HUDEP-2 (cell line): ENCODE results near the gene LSR.

Experiments used
- DNase-seq, 76 experiments: peaks; one replicate each; lab custom pipeline; 2025; ENCODE audit not compliant: unreplicated experiment in 76 of 76; lab: John Stamatoyannopoulos, UW

Gene LSR, protein sequence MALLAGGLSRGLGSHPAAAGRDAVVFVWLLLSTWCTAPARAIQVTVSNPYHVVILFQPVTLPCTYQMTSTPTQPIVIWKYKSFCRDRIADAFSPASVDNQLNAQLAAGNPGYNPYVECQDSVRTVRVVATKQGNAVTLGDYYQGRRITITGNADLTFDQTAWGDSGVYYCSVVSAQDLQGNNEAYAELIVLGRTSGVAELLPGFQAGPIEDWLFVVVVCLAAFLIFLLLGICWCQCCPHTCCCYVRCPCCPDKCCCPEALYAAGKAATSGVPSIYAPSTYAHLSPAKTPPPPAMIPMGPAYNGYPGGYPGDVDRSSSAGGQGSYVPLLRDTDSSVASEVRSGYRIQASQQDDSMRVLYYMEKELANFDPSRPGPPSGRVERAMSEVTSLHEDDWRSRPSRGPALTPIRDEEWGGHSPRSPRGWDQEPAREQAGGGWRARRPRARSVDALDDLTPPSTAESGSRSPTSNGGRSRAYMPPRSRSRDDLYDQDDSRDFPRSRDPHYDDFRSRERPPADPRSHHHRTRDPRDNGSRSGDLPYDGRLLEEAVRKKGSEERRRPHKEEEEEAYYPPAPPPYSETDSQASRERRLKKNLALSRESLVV

DNA sequence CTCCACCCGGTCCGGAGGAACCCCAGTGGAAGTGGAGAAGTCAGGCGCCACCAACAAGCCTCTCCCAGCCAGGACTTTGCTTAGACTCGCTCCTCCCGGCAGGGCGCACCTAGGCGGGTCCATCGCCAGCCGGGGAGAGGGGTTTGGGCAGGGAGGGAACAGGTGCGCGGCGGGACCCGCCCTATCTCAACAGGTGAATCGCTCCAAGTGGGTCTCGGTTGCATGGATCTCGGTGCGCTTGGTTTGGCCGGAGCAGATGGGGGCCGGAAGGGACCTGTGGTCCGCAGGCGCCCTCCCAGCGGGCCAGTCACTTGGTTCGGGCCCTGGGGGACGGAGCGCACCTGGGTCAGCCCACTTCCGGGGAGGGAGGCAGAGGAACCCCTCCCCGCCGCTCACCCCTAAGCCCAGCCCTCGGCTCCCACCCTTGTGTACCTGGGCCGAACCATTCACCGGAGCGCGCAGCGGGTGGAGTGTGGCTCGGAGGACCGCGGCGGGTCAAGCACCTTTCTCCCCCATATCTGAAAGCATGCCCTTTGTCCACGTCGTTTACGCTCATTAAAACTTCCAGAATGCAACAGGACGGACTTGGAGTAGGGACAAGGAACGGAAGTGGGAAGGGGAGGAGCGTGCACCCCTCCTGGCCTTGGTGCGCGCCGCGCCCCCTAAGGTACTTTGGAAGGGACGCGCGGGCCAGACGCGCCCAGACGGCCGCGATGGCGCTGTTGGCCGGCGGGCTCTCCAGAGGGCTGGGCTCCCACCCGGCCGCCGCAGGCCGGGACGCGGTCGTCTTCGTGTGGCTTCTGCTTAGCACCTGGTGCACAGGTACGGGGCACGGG lies at the start of gene LSR:
LSR (plus strand) TSS at position 693 of the 836 bp plus-strand sequence; CDS start at position 714, 21 bp downstream.
- no peak for DNase-seq

DNA sequence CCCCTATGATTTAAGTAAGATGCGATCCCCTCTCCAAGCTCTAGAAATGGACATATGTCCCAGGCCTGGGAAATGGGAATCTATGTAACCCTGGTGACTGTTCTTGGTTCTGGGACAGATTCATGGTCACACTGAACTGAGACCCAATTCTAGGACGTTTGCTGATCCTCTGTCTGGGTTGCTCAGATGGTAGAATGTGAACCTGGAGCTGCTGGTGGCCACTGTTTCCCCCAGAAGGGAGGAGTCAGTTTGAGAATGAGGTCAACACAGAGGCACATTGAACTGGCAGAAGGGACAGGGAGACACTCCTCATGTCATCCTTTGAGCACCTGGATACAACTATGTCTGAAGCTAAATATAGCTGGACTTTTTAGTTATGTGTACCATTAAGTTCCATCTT lies 49.3 kb upstream of the LSR start:
- DNase-seq: no peak

DNA sequence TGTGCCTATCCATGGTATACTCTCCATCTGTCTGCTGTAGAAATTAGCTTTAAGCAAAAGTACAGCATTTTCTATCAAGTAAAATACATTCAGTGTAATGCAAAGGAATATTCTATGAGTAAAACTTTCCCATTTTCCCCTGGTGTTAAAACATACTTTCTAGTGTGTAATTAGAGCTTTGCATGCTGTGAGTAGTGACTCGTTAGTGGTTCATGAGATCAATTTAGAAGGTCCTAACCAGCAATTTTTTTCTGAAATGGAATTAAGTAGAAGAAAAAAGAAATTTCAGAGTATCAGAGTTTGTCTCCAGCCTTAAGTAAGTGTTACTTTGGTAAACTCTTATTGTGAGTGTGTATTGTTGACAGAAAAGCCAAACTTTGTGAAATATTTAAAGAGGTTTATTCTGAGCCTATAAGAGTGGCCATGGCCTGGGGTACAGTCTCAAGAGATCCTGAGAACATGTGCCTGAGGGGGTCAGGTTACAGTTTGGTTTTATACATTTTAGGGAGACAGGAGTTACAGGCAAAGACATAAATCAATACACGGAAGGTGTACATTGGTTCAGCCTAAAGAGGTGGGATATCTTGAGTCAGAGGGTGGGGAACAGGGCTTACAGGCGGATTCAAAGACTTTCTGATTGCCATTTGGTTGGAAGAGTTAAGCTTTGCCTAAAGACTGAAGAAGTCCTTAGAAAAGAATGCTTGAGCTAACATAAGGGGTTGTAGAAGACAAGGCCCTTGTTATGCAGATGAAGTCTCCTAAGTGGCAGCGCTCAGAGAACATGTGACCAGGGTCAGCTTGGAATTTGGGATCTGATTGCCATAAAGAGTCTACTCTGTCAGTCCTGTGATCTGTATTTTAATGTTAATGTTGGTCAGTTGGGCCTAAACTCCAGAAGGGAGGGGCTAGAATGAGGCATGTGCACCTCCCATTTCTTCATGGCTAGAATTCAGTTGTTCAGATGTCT lies 45.8 kb upstream of the LSR start:
- no peak for DNase-seq

DNA sequence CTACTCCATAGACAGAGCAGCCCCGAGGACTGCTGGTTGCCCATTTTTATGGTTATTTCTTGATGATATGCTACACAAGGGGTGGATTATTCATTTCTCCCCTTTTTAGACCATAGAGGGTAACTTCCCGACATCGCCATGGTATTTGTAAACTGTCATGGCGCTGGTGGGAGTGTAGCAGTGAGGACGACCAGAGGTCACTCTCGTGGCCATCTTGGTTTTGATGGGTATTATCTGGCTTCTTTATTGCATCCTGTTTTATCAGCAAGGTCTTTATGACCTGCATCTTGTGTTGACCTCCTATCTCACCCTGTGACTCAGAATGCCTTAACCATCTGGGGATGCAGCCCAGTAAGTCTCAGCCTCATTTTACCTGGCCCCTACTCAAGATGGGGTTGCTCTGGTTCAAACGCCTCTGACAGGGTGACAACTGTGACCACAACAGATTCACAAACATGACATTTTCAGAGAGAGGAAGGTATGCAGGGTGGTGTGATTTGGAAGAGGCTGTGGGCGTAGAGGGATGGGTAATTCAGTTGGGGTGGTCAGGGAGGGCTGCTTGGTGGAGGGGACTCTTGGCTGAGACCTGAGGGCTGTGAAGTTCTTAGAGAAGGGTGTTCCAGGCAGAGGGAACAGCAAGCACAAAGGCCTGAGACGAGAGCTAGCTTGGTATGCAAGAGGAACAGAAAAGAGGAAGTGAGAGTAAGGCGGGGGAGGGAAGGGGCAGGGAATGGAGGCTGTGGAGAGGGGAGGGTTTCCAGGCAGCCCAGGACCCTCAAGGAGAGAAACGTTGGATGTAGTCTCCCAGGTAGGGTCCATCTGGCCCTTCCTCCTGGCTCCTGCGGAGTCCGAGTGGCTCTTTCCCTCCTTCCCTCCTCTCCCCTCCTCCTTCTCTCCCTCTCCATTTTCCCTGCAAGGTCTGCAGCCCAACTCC lies 43.7 kb upstream of the LSR start:
- DNase-seq: peak in 22 of 76 experiments; percentile 9 to 71 (median 29)

DNA sequence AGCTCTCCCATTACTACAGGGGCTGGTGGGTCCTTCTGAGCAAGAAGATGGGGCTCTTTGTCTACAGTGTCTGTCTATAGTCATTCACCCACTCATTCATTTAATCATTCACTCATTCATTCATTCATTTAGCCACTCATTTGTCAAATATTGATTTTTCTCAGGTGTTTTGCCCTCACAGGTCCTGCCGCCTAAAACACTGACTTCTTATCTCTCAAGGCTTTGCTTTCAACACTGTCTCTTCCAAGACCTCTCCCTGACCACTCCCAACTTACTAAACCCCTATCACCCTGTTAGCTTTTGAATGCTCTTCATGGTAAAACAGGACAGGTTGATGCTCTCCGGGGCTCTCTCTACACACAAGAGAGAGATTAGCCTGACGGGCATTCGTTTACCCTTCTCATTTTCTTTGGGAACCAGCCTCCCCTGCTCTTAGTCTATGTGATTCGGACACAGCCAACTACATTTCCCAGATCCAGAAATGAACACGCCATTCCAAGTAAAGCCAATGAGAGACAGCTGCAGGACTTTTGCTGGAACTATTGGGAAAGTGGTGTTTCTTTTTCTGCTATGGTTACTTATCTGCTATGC lies 43.0 kb upstream of the LSR start:
- no peak for DNase-seq

DNA sequence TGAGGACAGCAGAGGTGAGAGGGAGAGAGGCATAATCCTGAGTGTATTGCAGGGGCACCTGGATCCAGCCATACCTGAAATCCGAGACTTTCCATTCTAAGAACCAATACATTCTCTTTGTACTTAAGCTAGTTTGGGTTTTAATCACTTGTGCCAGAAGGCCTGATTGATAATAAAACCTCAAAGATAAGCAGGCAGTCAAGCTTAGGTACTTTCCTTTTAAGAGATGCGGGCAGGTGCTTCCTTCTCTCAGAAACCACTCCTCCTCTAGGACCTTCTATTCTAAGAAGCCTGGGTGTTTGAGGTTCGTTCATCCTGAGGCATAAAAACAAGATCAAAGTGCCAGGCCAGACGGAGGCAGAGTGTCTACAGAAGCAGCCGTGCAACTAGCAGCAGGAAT lies 42.4 kb upstream of the LSR start:
- DNase-seq: peak in 5 of 76 experiments; percentile 17 to 37 (median 24)

DNA sequence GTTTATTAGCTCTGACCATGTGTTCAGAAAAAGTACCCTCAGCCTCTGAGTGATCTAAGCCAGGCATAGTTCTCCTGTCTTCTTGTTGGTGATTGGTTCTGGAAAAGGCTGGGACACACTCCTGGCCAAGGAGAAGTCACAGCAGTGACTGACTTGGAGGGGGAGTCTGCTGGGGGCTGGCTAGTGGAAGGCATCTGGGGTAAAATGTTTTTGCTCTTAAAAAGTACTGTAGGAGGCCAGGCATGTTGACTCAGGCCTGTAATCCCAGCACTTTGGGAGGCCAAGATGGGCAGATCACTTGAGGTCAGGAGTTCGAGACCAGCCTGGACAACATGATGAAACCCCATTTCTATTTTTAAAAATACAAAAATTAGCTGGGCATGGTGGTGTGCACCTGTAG lies 41.9 kb upstream of the LSR start:
- no peak for DNase-seq

DNA sequence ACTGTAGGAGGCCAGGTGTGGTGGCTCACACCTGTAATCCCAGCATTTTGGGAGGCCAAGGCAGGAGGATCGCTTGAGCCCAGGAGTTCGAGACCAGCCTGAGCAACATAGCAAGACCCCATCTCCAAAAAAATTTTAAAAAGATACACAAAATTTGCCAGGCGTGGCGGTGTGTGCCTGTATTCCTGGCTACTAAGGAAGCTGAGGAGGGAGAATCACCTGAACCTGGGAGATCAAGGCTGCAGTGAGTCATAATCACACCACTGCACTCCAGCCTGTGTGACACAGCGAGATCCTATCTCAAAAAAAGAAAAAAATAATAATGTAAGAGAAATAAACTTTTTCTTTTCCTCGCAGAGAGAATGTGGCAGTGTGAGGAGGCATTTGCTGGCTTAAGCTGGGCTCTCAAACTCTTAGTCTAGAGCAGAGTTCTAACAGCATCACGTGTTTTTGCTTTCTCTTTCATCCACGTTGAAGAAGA lies 41.4 kb upstream of the LSR start:
- no peak for DNase-seq

DNA sequence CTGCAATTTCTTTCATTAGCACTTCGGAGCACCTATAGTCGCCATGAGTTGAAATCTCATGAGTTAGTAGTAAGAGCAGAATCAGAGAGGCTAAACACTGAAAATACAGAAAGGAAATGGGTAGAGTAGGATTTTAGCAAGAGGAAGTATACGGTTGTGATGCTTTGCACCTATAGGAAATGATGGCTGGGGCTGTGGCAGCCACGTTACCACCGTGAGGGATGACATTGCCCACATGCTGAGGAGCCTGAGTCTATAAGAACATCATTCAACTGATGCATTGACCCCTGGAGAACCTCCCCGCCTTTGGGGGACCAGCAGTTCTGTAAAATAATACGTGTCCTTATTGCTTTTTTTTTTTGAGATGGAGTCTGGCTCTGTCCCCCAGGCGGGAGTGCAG lies 40.7 kb upstream of the LSR start:
- DNase-seq: no peak

DNA sequence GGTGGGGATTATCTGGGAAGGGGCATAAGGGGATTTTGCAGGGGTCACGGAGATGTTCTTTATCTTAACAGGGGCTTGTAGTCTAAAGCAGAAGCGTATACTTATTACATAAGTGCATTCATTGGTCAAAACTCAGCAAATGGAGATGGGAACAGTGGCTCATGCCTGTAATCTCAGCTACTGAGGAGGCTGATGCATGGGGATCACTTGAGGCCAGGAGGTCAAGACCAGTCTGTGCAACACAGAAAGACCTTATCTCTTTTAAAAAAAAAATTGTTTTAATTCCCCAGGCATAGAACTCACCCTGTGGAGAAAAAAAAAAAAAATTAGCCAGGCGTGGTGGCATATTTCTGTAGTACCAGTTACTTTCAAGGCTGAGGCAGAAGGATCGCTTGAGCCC lies 39.2 kb upstream of the LSR start:
- no peak for DNase-seq

DNA sequence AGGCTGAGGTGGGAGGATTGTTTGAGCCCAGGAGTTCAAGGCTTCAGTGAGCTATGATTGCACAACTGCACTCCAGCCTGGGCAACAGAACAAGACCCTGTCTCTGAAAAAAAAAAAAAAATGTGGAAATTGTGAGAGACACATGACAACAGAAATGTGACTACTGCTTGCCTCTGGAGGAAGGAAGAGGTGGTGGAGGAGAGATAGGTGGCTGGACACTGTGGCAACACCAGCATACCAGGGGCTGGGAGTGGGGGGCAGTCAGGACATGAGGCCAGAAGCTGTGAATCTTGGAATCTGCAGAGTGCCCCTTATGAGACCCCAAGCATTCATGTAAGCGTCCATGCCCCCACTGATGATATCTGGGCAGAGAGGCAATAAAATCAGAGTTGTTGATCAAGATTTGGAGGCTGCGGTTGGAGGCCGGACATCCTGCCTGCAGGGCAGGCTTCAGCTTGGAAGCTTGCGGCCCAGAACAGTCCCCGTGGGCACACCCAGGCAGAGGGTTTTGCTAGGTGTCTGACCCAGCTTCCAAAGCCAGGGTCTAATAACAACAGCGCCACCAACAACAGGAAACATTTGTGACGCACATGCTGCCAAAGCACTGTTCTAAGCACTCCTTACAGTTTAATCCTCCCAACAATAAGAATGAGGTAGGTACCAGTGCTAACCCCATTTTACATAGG lies 37.1 kb upstream of the LSR start:
- DNase-seq: peak in 3 of 76 experiments; percentile 15 to 39 (median 21)

DNA sequence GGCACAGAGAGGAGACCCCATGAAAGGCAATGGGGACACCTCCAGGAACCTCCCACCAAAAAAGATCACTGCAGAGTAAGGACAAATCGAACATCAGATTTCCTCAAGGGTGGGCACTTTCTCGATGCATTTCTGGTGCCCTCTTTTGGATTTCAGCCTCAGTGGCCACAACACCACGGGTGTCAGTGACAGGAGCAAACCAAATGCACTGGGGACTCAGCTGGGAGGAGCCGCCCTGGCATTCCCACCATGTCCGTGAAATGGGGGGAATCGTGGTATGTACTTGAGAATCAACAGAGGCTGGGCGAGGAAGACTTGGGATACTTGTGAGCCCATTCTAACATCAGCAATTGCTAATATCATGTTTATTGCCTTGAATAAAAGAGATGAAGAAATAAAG lies 36.6 kb upstream of the LSR start:
- DNase-seq: no peak

DNA sequence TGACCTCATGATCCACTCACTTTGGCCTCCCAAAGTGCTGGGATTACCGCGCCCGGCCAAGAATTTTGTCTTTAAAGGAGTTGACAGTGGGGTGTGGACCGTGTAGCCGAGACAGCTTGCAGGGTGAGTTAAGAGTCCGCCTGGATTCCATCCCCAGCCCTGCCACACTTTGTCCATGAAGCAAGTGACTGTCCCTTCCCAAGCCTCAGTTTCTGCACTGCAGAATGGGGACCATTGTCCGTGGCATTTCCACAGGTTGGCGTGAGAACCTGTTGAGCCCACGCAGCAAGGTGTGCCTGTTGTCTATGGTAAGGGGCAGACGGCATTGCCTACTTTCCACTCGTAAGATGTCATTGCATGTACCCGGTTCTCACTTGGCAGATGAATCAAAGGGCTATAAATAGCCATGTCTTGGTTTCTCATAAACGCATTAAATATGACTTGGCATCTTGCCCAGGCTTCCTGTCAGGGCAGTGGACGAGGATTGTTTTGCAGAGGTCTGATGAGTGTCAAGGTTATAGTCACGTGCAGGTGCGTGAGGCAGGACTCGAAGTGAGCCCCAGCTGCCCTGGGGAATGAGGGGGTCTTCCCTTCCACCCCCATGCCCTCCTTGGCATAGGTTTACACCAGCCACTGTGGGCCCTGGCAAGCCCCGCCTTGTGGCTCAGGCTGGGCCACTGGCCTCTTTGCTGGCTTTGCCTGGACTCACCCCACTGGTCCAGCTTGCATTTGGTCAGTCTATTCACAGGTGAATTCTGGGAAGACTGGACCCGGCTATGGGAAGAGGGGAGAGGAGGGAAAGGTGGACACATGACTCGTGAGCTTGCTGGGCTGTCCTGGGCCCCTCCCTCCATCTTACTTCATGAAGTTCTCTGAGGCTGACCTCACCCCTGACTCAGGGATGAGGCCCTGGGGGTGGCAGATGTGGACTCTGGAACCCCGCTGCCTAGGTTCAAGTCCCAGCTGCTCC lies 34.9 kb upstream of the LSR start:
- DNase-seq: peak in 43 of 76 experiments; percentile 11 to 78 (median 40)

DNA sequence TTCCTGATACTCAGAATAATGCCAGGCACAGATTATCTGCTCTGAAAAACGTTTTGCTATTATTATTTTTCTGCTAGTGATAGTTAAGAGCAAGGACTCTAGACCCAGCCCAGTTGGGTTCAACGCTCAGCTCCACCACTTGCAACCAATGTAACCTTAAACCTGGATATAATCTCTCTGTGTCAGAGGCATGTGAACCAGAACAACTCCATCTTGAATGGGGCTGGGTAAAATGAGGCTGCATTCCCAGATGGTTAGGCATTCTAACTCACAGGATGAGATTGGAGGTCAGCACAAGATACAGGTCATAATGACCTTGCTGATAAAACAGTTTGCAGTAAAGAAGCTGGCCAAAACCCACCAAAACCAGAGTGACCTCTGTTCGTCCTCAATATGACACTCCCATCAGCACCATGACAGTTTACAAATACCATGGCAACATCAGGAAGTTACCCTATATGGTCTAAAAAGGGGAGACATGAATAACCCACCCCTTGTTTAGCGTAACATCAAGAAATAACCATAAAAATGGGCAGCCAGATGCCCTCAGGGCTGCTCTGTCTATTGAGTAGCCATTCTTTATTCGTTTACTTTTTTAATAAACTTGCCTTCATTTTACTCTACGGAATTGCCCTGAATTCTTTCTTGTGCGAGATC lies 33.9 kb upstream of the LSR start:
- no peak for DNase-seq

DNA sequence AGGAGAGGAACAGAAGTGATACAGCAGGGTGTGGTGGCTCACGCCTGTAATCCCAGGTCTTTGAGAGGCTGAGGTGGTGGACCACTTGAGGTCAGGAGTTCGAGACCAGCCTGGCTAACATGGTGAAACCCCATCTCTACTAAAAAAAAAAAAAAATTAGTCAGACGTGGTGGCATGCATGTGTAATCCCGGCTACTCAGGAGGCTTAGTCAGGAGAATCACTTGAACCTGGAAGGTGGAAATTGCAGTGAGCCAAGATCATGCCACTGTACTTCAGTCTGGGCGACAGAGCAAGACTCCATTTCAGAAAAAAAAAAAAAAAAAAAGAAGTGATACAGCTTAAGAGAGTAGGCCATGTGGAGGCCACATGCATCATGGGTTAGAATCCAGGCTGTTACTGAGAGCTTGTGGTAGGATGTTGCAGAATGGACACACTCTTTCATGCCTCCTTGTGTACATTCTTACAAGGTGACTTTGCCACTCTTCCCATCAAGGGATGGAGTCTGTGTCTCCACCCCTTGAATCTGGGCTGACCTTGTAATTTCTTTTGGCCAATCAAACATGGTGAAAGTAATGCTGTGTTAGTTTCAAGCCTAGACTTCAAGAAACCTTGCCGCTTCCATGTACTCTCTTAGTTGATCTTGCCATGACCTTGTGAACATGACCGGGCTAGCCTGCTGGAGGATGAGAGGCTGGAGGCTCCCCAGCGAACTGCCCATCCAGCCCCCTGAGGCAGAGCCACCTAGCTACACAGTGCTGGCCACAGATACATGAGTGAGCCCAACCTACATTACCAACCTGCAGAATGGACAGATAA lies 32.6 kb upstream of the LSR start:
- DNase-seq: no peak
